H9 (cell line): ENCODE results near the gene DNAAF5. TPM values are rescaled to one million over a fixed set of nuclear protein-coding genes. Genes with fewer than 3 reads are reported as not detected.

ENCODE experiments used
- DNase-seq: peaks from one replicate; pipeline ENCODE4 v3.0.0-alpha.2; 2017
- H2AFZ ChIP-seq: one replicate; pipeline ENCODE4 v1.6.1; 2013; ENCODE audit warnings: mild to moderate bottlenecking, low read length, control low read depth, moderate library complexity
- H2AK5ac ChIP-seq: 2 replicates; pipeline ENCODE4 v1.6.1; 2013; ENCODE audit warnings: low read length, control low read depth, mixed read lengths; ENCODE audit not compliant: insufficient read length
- H2BK120ac ChIP-seq: one replicate; pipeline ENCODE4 v1.6.1; 2013; ENCODE audit warnings: low read depth, mild to moderate bottlenecking, low read length, control low read depth, inconsistent platforms; ENCODE audit not compliant: poor library complexity, severe bottlenecking
- H2BK12ac ChIP-seq: 2 replicates; pipeline ENCODE4 v1.6.1; 2013; ENCODE audit warnings: low read length, control low read depth, mixed read lengths, low read depth; ENCODE audit not compliant: insufficient read length
- H2BK15ac ChIP-seq: 2 replicates; pipeline ENCODE4 v1.6.1; 2013; ENCODE audit warnings: low read depth, low read length, control low read depth
- H2BK20ac ChIP-seq: one replicate; pipeline ENCODE4 v1.6.1; 2013; ENCODE audit warnings: low read depth, mild to moderate bottlenecking, low read length, control low read depth, inconsistent platforms; ENCODE audit not compliant: poor library complexity, severe bottlenecking
- H2BK5ac ChIP-seq: 2 replicates; pipeline ENCODE4 v1.6.1; 2013; ENCODE audit warnings: low read length, control low read depth, mixed read lengths; ENCODE audit not compliant: insufficient read length
- H3K14ac ChIP-seq: 2 replicates; pipeline ENCODE4 v1.6.1; 2013; ENCODE audit warnings: low read length, control low read depth; ENCODE audit not compliant: insufficient read depth
- H3K18ac ChIP-seq: 2 replicates; pipeline ENCODE4 v1.6.1; 2013; ENCODE audit warnings: low read depth, mild to moderate bottlenecking, mixed read lengths, low read length, control low read depth; ENCODE audit not compliant: insufficient read length
- H3K23ac ChIP-seq: 2 replicates; pipeline ENCODE4 v1.6.1; 2013; ENCODE audit warnings: low read length, control low read depth, mixed read lengths, low read depth; ENCODE audit not compliant: insufficient read length
- H3K23me2 ChIP-seq: 2 replicates; pipeline ENCODE4 v1.6.1; 2013; ENCODE audit warnings: low read depth, mild to moderate bottlenecking, mixed read lengths, low read length, control low read depth; ENCODE audit not compliant: insufficient read length, poor library complexity, severe bottlenecking
- H3K27ac ChIP-seq: 2 replicates; pipeline ENCODE4 v1.5.1; 2013; ENCODE audit warnings: low read length, control low read depth, mixed read lengths, low read depth; ENCODE audit not compliant: insufficient read length
- H3K27me3 ChIP-seq: 2 replicates; pipeline ENCODE4 v1.6.1; 2013; ENCODE audit warnings: low read length, control low read depth, inconsistent platforms; ENCODE audit not compliant: insufficient read depth
- H3K4ac ChIP-seq: 2 replicates; pipeline ENCODE4 v1.6.1; 2013; ENCODE audit warnings: low read depth, mild to moderate bottlenecking, control low read depth, inconsistent platforms, low read length, moderate library complexity
- H3K4me1 ChIP-seq: 2 replicates; pipeline ENCODE4 v1.6.1; 2013; ENCODE audit warnings: low read length, control low read depth, inconsistent platforms; ENCODE audit not compliant: insufficient read depth
- H3K4me2 ChIP-seq: 2 replicates; pipeline ENCODE4 v1.6.1; 2013; ENCODE audit warnings: low read length, control low read depth, mixed read lengths; ENCODE audit not compliant: insufficient read length, insufficient read depth
- H3K56ac ChIP-seq: 2 replicates; pipeline ENCODE4 v1.6.1; 2013; ENCODE audit warnings: low read depth, mild to moderate bottlenecking, mixed read lengths, low read length, control low read depth; ENCODE audit not compliant: insufficient read length
- H3K79me1 ChIP-seq: 2 replicates; pipeline ENCODE4 v1.6.1; 2013; ENCODE audit warnings: low read depth, mild to moderate bottlenecking, moderate library complexity, low read length, control low read depth, inconsistent platforms; ENCODE audit not compliant: insufficient read depth, poor library complexity, severe bottlenecking
- H3K79me2 ChIP-seq: 2 replicates; pipeline ENCODE4 v1.6.1; 2013; ENCODE audit warnings: low read length, control low read depth, inconsistent platforms; ENCODE audit not compliant: insufficient read depth
- H3K9ac ChIP-seq: 2 replicates; pipeline ENCODE4 v1.6.1; 2013; ENCODE audit warnings: low read length, control low read depth, mixed read lengths; ENCODE audit not compliant: insufficient read length; ENCODE audit errors: extremely low read depth
- H3K9me3 ChIP-seq: one replicate; pipeline ENCODE4 v1.6.1; 2013; ENCODE audit warnings: low read depth, low read length, inconsistent platforms; ENCODE audit not compliant: control insufficient read depth
- H3T11ph ChIP-seq: one replicate; pipeline ENCODE4 v1.6.1; 2013; ENCODE audit warnings: mild to moderate bottlenecking, low read length, control low read depth, inconsistent platforms
- H4K20me1 ChIP-seq: one replicate; pipeline ENCODE4 v1.6.1; 2013; ENCODE audit not compliant: control insufficient read depth, insufficient read length, insufficient read depth
- H4K5ac ChIP-seq: 2 replicates; pipeline ENCODE4 v1.6.1; 2013; ENCODE audit warnings: low read depth, mild to moderate bottlenecking, mixed read lengths, low read length, control low read depth; ENCODE audit not compliant: insufficient read length
- H4K8ac ChIP-seq: replicated peaks from 2 replicates; pipeline ENCODE4 v1.6.1; 2013; ENCODE audit warnings: low read length, control low read depth, mixed read lengths, low read depth; ENCODE audit not compliant: insufficient read length
- H4K91ac ChIP-seq: 2 replicates; pipeline ENCODE4 v1.6.1; 2013; ENCODE audit warnings: low read depth, mild to moderate bottlenecking, moderate library complexity, mixed read lengths, low read length, control low read depth; ENCODE audit not compliant: insufficient read length
- H3K27ac Mint-ChIP-seq, 3 experiments: 2 replicates in 2 of 3; 3 replicates in 1 of 3; pipeline ENCODE4 v1.8.0; 2020 to 2021; ENCODE audit warnings: mixed read lengths in 3 of 3, mild to moderate bottlenecking in 1 of 3, moderate library complexity in 1 of 3
- H3K27me3 Mint-ChIP-seq: 2 replicates; pipeline ENCODE4 v1.8.0; 2021; ENCODE audit warnings: low read depth, mild to moderate bottlenecking, moderate library complexity, mixed read lengths
- H3K36me3 Mint-ChIP-seq, 3 experiments: 2 replicates in 2 of 3; 3 replicates in 1 of 3; pipeline ENCODE4 v1.8.0; 2020 to 2021; ENCODE audit warnings: low read depth in 3 of 3, mixed read lengths in 3 of 3; ENCODE audit not compliant: insufficient read depth in 1 of 3
- H3K4me1 Mint-ChIP-seq, 2 experiments: 2 replicates each; pipeline ENCODE4 v1.8.0; 2020; ENCODE audit warnings: mixed read lengths in 2 of 2
- H3K4me3 Mint-ChIP-seq, 2 experiments: 2 replicates in 1 of 2; 3 replicates in 1 of 2; pipeline ENCODE4 v1.8.0; 2020 to 2021; ENCODE audit warnings: mild to moderate bottlenecking in 2 of 2, mixed read lengths in 2 of 2, moderate library complexity in 1 of 2
- H3K9me3 Mint-ChIP-seq, 2 experiments: 2 replicates in 1 of 2; 3 replicates in 1 of 2; pipeline ENCODE4 v1.8.0; 2020; ENCODE audit warnings: mild to moderate bottlenecking in 2 of 2, mixed read lengths in 2 of 2, moderate library complexity in 1 of 2
- CTCF ChIP-seq: fragments of 200-600 bp; sonication (generic); conservative IDR thresholded peaks from 3 replicates; pipeline ENCODE4 v1.8.0; 2021; ENCODE audit warnings: antibody characterized with exemption, mild to moderate bottlenecking
- WGBS: extraction: QIAGEN DNeasy Blood & Tissue Kit; methylation state at CpG from one replicate; pipeline ENCODE4 v1.1.7; 2013; ENCODE audit warnings: missing lambda C conversion rate, low lambda C conversion rate, mixed read lengths; ENCODE audit not compliant: insufficient read length; ENCODE audit errors: extremely low coverage; 5-methylcytosine and 5-hydroxymethylcytosine counted together
- total RNA-seq: library from RNA; stranded (reverse); gene quantifications from 2 replicates; pipeline ENCODE4 v1.2.1, GENCODE V29; 2021

DNAAF5 gene
- total RNA-seq, 1 experiment from 2014 or later = 43.5 TPM

- H4K5ac ChIP-seq = no peak overlapping the region
- no CpG with 5 or more reads among the region's 56 CpGs for WGBS
- no peak overlapping the region for H3K27ac ChIP-seq
- H3K4me2 ChIP-seq = no peak overlapping the region
- Mint-ChIP-seq H3K4me1 (no peaks in the 10 kb centered on the region), H3K4me3 (no peak overlapping the region), H3K9me3 (no peaks in the 10 kb centered on the region), H3K27me3 (no peaks in the 10 kb centered on the region; the same call in 1 of the 2 replicates), H3K27ac (no peak overlapping the region), H3K36me3 (peaks cover 37 to 75% (median 63%) of the 10 kb centered on the region in 3 experiments; a peak in 6 of 7 replicates)
- no peaks in the 10 kb centered on the region for H3K4me1 ChIP-seq
- no peak for TF ChIP-seq CTCF
- H4K8ac ChIP-seq = no peak overlapping the region
- H3T11ph ChIP-seq = no peak overlapping the region
- no peak overlapping the region for H2BK15ac ChIP-seq
- H2BK120ac ChIP-seq = no peak overlapping the region
- H3K18ac ChIP-seq = no peak overlapping the region
- H3K14ac ChIP-seq = no peak overlapping the region
- no peaks in the 10 kb centered on the region for H3K79me1 ChIP-seq
- no peaks in the 10 kb centered on the region for H3K79me2 ChIP-seq
- no peak overlapping the region for H3K4ac ChIP-seq
- DNase-seq = no peak
- no peak overlapping the region for H3K9ac ChIP-seq
- H3K9me3 ChIP-seq = no peaks in the 10 kb centered on the region
- H2BK20ac ChIP-seq = no peak overlapping the region
- H3K23me2 ChIP-seq = no peaks in the 10 kb centered on the region
- no peak overlapping the region for H2BK5ac ChIP-seq
- no peaks in the 10 kb centered on the region for H3K27me3 ChIP-seq
- H3K56ac ChIP-seq = no peak overlapping the region
- H4K91ac ChIP-seq = no peak overlapping the region
- H3K23ac ChIP-seq = no peak overlapping the region
- no peaks in the 10 kb centered on the region for H4K20me1 ChIP-seq
- H2AFZ ChIP-seq = no peak overlapping the region
- no peak overlapping the region for H2BK12ac ChIP-seq
- H2AK5ac ChIP-seq = no peak overlapping the region
These were observed 56.4 kb downstream of the DNAAF5 start for GRCh38 chr7:782718-783449.
